ENCODE measurements around the gene CASKIN1.

GRCh38 chr16:2170587-2171435 is 25.6 kb downstream of the CASKIN1 start:
- TF ChIP-seq, protein P1, sequence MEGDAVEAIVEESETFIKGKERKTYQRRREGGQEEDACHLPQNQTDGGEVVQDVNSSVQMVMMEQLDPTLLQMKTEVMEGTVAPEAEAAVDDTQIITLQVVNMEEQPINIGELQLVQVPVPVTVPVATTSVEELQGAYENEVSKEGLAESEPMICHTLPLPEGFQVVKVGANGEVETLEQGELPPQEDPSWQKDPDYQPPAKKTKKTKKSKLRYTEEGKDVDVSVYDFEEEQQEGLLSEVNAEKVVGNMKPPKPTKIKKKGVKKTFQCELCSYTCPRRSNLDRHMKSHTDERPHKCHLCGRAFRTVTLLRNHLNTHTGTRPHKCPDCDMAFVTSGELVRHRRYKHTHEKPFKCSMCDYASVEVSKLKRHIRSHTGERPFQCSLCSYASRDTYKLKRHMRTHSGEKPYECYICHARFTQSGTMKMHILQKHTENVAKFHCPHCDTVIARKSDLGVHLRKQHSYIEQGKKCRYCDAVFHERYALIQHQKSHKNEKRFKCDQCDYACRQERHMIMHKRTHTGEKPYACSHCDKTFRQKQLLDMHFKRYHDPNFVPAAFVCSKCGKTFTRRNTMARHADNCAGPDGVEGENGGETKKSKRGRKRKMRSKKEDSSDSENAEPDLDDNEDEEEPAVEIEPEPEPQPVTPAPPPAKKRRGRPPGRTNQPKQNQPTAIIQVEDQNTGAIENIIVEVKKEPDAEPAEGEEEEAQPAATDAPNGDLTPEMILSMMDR (IDR thresholded peaks at IDR 0.05; ENCODE audit: low read length) = no peak
- TF ChIP-seq EZH2 (IDR thresholded peaks at IDR 0.05; ENCODE audit: borderline replicate concordance, low read length) = no peak
